Mesenchymal stem cell (in vitro differentiated cells and primary cell): ENCODE measurements around the gene EMID1.

Experiments
- DNase-seq: peaks from one replicate; pipeline ENCODE4 v3.0.0-alpha.2; 2013
- H2AFZ ChIP-seq: one replicate; pipeline ENCODE4 v1.6.1; 2013; ENCODE audit warnings: low read depth, mild to moderate bottlenecking, control low read depth, inconsistent platforms, low read length, moderate library complexity
- H2AK5ac ChIP-seq: 2 replicates; pipeline ENCODE4 v1.6.1; 2013; ENCODE audit warnings: low read length, moderate library complexity, mild to moderate bottlenecking, inconsistent platforms; ENCODE audit not compliant: severe bottlenecking
- H2BK120ac ChIP-seq: one replicate; pipeline ENCODE4 v1.6.1; 2013; ENCODE audit warnings: low read depth, mild to moderate bottlenecking, inconsistent platforms, low read length, moderate library complexity
- H2BK12ac ChIP-seq, 2 experiments: one replicate each; pipeline ENCODE4 v1.6.1; 2013; ENCODE audit warnings: inconsistent platforms in 2 of 2, low read length in 2 of 2, mild to moderate bottlenecking in 2 of 2, moderate library complexity in 2 of 2, control low read depth in 1 of 2
- H2BK15ac ChIP-seq: one replicate; pipeline ENCODE4 v1.6.1; 2013; ENCODE audit warnings: mild to moderate bottlenecking, low read depth, inconsistent platforms; ENCODE audit not compliant: poor library complexity, severe bottlenecking
- H2BK5ac ChIP-seq: 2 replicates; pipeline ENCODE4 v1.6.1; 2013; ENCODE audit warnings: low read depth, mild to moderate bottlenecking, low read length, control low read depth, inconsistent platforms; ENCODE audit not compliant: poor library complexity, severe bottlenecking
- H3K14ac ChIP-seq, 2 experiments: one replicate each; pipeline ENCODE4 v1.6.1; 2013; ENCODE audit warnings: inconsistent platforms in 2 of 2, low read length in 2 of 2, control low read depth in 1 of 2, mild to moderate bottlenecking in 1 of 2, moderate library complexity in 1 of 2
- H3K18ac ChIP-seq, 2 experiments: one replicate each; pipeline ENCODE4 v1.6.1; 2013; ENCODE audit warnings: inconsistent platforms in 2 of 2, low read length in 2 of 2, control low read depth in 1 of 2, low read depth in 1 of 2, mild to moderate bottlenecking in 1 of 2
- H3K23ac ChIP-seq, 2 experiments: one replicate each; pipeline ENCODE4 v1.6.1; 2013; ENCODE audit warnings: inconsistent platforms in 2 of 2, low read length in 2 of 2, mild to moderate bottlenecking in 2 of 2, moderate library complexity in 2 of 2, control low read depth in 1 of 2
- H3K27ac ChIP-seq: 2 replicates; pipeline ENCODE4 v1.5.1; 2013; ENCODE audit warnings: mild to moderate bottlenecking, moderate library complexity, low read length, control low read depth, inconsistent platforms; ENCODE audit not compliant: poor library complexity, severe bottlenecking
- H3K27me3 ChIP-seq, 2 experiments: 2 replicates each; pipeline versions ENCODE4 v1.6.1 to v1.7.0; 2013; ENCODE audit warnings: low read length in 2 of 2, mild to moderate bottlenecking in 2 of 2, moderate library complexity in 2 of 2, control low read depth in 1 of 2, inconsistent platforms in 1 of 2; ENCODE audit not compliant: control insufficient read depth in 1 of 2, insufficient read depth in 1 of 2
- H3K36me3 ChIP-seq, 2 experiments: 2 replicates each; pipeline versions ENCODE4 v1.6.1 to v1.7.0; 2013; ENCODE audit warnings: low read length in 2 of 2, control low read depth in 1 of 2, inconsistent platforms in 1 of 2, low read depth in 1 of 2, mild to moderate bottlenecking in 1 of 2; ENCODE audit not compliant: insufficient read depth in 2 of 2, control insufficient read depth in 1 of 2
- H3K4ac ChIP-seq, 2 experiments: one replicate each; pipeline ENCODE4 v1.6.1; 2013; ENCODE audit warnings: inconsistent platforms in 2 of 2, low read length in 2 of 2, mild to moderate bottlenecking in 2 of 2, moderate library complexity in 2 of 2, control low read depth in 1 of 2, low read depth in 1 of 2
- H3K4me1 ChIP-seq: 2 replicates; pipeline ENCODE4 v1.6.1; 2013; ENCODE audit warnings: low read depth, low read length, control low read depth; ENCODE audit not compliant: control insufficient read depth, insufficient read depth
- H3K4me2 ChIP-seq: 2 replicates; pipeline ENCODE4 v1.6.1; 2013; ENCODE audit warnings: low read length, mild to moderate bottlenecking, inconsistent platforms; ENCODE audit not compliant: poor library complexity, severe bottlenecking
- H3K4me3 ChIP-seq, 2 experiments: 2 replicates each; pipeline versions ENCODE4 v1.5.1 to v1.7.0; 2013; ENCODE audit warnings: low read length in 2 of 2, mild to moderate bottlenecking in 2 of 2, control low read depth in 1 of 2, low read depth in 1 of 2; ENCODE audit not compliant: insufficient read depth in 1 of 2
- H3K79me1 ChIP-seq: replicated peaks from 2 replicates; pipeline ENCODE4 v1.6.1; 2013; ENCODE audit warnings: mild to moderate bottlenecking, control low read depth, low read length, inconsistent platforms; ENCODE audit not compliant: poor library complexity, severe bottlenecking
- H3K9ac ChIP-seq: 2 replicates; pipeline ENCODE4 v1.7.0; 2013; ENCODE audit warnings: mild to moderate bottlenecking, low read length, moderate library complexity
- H3K9me3 ChIP-seq: 2 replicates; pipeline ENCODE4 v1.7.0; 2013; ENCODE audit warnings: mild to moderate bottlenecking, low read length; ENCODE audit not compliant: control insufficient read depth
- H4K8ac ChIP-seq: one replicate; pipeline ENCODE4 v1.6.1; 2013; ENCODE audit warnings: inconsistent platforms, mild to moderate bottlenecking, low read length, moderate library complexity
- H4K91ac ChIP-seq: one replicate; pipeline ENCODE4 v1.6.1; 2013; ENCODE audit warnings: mild to moderate bottlenecking, low read length, inconsistent platforms
- WGBS: methylation state at CpG from one replicate; pipeline ENCODE4 v1.1.7; 2013; ENCODE audit warnings: mixed read lengths; 5-methylcytosine and 5-hydroxymethylcytosine counted together

Gene EMID1

DNA sequence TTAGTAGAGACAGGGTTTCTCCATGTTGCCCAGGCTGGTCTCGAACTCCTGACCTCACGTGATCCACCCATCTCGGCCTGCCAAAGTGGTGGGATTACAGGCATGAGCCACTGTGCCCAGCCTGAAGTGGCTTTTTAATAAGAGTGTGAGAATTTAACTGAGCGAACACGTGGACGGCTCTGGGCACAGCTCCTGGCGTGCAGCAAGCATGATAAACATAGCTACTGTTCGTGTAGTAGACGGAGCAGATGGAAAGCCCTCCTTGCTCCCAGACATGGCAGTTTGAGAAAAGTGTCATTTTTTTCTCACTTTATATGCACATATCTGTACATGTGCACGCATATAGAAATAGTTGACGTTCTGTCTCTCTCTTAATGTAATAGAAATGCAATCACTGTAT is 7.0 kb downstream of the EMID1 start:
- no peak for DNase-seq
- Histone ChIP-seq H3K79me1 (no peaks in the 10 kb centered on the region), H3K9ac (no peak overlapping the region), H3K36me3 (no peaks in the 10 kb centered on the region), H3K27ac (no peak overlapping the region), H2BK12ac (no peak overlapping the region), H2AK5ac (no peak overlapping the region), H2AFZ (no peak overlapping the region), H2BK5ac (no peak overlapping the region), H2BK120ac (no peak overlapping the region), H3K18ac (no peak overlapping the region), H3K4ac (no peak overlapping the region), H3K4me2 (no peak overlapping the region), H4K8ac (no peak overlapping the region), H3K9me3 (no peaks in the 10 kb centered on the region), H4K91ac (no peak overlapping the region), H3K4me1 (peaks cover 1% of the 10 kb centered on the region), H3K27me3 (peaks cover 50 to 56% of the 10 kb centered on the region in 2 experiments), H3K14ac (no peak overlapping the region), H3K23ac (no peak overlapping the region), H3K4me3 (no peak overlapping the region), H2BK15ac (no peak overlapping the region)
- 93% methylated on average over 11 of the region's 11 CpGs for WGBS

GRCh38 chr22:29213493-29213892 is 7.8 kb downstream of the EMID1 start:
- no peak overlapping the region for H3K27ac ChIP-seq
- no peak overlapping the region for H2BK15ac ChIP-seq
- no peak overlapping the region for H3K4ac ChIP-seq
- no peaks in the 10 kb centered on the region for H3K36me3 ChIP-seq
- H3K4me1 ChIP-seq = peaks cover 1% of the 10 kb centered on the region
- no peaks in the 10 kb centered on the region for H3K79me1 ChIP-seq
- H3K23ac ChIP-seq = no peak overlapping the region
- no peak overlapping the region for H4K8ac ChIP-seq
- no peak overlapping the region for H2AFZ ChIP-seq
- no peak for DNase-seq
- 83% methylated on average over 6 of the region's 9 CpGs for WGBS
- H3K18ac ChIP-seq = no peak overlapping the region
- no peak overlapping the region for H2BK12ac ChIP-seq
- no peak overlapping the region for H4K91ac ChIP-seq
- no peak overlapping the region for H2BK5ac ChIP-seq
- H3K27me3 ChIP-seq = peaks cover 50 to 52% of the 10 kb centered on the region in 2 experiments
- H3K14ac ChIP-seq = no peak overlapping the region
- no peak overlapping the region for H2BK120ac ChIP-seq
- no peak overlapping the region for H3K4me3 ChIP-seq
- no peak overlapping the region for H3K4me2 ChIP-seq
- no peak overlapping the region for H2AK5ac ChIP-seq
- no peaks in the 10 kb centered on the region for H3K9me3 ChIP-seq
- H3K9ac ChIP-seq = no peak overlapping the region

DNA sequence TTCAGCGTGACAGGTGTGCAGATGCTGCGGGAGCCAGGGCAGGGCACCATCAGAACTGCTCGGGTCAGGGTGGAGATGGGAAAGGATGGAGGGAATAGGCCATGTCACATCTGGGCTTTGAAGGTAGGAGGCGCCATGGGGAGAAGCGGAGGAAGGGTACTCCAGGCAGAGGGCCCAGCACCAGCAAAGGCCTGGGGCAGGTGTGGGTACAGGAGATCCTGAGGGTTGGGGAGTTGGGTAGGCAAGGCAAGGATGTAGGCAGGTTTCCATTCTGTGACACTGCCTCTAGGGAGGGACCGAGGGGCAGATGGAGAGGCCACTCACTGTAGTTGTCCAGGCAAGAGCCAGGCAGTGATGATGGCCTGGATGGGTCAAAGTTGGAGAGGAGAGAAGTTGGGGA is 8.5 kb downstream of the EMID1 start:
- Histone ChIP-seq H2BK15ac (no peak overlapping the region), H3K4me3 (no peak overlapping the region), H3K9ac (no peak overlapping the region), H3K27me3 (peaks cover 47 to 49% of the 10 kb centered on the region in 2 experiments), H3K4me1 (peaks cover 1% of the 10 kb centered on the region), H3K9me3 (no peaks in the 10 kb centered on the region), H4K91ac (no peak overlapping the region), H3K4ac (no peak overlapping the region), H3K4me2 (no peak overlapping the region), H2AK5ac (no peak overlapping the region), H4K8ac (no peak overlapping the region), H3K14ac (no peak overlapping the region), H3K79me1 (no peaks in the 10 kb centered on the region), H2BK120ac (no peak overlapping the region), H2BK5ac (no peak overlapping the region), H3K18ac (no peak overlapping the region), H3K23ac (no peak overlapping the region), H2BK12ac (no peak overlapping the region), H3K36me3 (no peaks in the 10 kb centered on the region), H2AFZ (no peak overlapping the region), H3K27ac (no peak overlapping the region)
- 96% methylated on average over 6 of the region's 6 CpGs for whole genome bisulfite sequencing
- no peak for DNase-seq

- Histone ChIP-seq H4K91ac (no peak overlapping the region), H2AK5ac (no peak overlapping the region), H2BK12ac (no peak overlapping the region), H2BK120ac (no peak overlapping the region), H3K4ac (no peak overlapping the region), H3K23ac (no peak overlapping the region), H3K14ac (no peak overlapping the region), H2BK15ac (no peak overlapping the region), H3K4me3 (no peak overlapping the region), H3K79me1 (no peaks in the 10 kb centered on the region), H3K4me1 (peaks cover 1% of the 10 kb centered on the region), H4K8ac (no peak overlapping the region), H3K27me3 (peaks cover 45 to 50% of the 10 kb centered on the region in 2 experiments), H2BK5ac (no peak overlapping the region), H3K36me3 (no peaks in the 10 kb centered on the region), H3K18ac (no peak overlapping the region), H3K27ac (no peak overlapping the region), H3K4me2 (no peak overlapping the region), H2AFZ (no peak overlapping the region), H3K9me3 (no peaks in the 10 kb centered on the region), H3K9ac (no peak overlapping the region)
- DNase-seq = no peak
- 86% methylated on average over 13 of the region's 14 CpGs for WGBS
Observed at GRCh38 chr22:29215012-29215860, 9.5 kb downstream of the EMID1 start.
